Activated CD4-positive, alpha-beta T cell treated with anti-CD3 and anti-CD28 coated beads, Interleukin-2, amount 50 U/mL, for 24 hours (primary cell): ENCODE measurements around the gene ARMC5.
"Not testable (repeated sequence)": the region's sequence is repeated elsewhere in the genome, so short reads cannot be mapped to it uniquely, and the experiment has no call there.

Experiments
- DNase-seq, 2 donors: peaks; one replicate each; pipeline ENCODE4 v3.0.0-alpha.2; 2020; ENCODE audit warnings: low read depth in 1 of 2, low spot score in 1 of 2

The ARMC5 gene

DNA sequence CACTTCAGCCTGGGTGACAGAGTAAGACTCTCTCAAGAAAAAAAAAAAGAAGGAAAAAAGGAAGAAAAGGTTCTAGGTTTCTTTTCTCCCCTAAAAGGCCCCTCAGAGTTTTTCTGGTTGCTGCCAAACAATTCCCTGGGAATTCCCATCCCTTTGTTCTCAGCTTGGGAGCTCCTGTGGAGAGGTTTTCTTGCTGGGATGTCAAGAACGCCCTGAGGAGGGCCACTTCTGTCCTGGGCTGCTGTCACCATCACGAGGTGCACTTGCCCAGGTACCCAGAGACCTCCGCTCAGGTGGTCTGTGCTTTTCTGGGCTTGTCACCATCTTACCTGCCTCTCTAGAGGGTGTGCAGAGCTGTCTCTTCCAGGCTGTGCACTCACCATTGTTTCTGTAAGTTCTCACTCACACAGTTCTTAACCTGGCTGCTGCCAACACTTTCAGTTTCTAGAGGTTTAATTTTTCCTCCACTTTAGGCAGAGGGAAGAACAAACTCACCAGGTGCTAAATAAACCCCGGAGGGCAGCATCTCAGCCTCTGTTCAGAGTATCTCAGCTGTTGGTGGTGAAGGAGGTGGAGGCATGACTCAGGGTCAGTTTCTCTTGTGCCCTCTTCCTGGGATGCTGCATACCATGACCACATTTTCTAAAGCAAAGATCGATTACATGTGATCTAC is 28.8 kb upstream of the ARMC5 start:
- no peak for DNase-seq

DNA sequence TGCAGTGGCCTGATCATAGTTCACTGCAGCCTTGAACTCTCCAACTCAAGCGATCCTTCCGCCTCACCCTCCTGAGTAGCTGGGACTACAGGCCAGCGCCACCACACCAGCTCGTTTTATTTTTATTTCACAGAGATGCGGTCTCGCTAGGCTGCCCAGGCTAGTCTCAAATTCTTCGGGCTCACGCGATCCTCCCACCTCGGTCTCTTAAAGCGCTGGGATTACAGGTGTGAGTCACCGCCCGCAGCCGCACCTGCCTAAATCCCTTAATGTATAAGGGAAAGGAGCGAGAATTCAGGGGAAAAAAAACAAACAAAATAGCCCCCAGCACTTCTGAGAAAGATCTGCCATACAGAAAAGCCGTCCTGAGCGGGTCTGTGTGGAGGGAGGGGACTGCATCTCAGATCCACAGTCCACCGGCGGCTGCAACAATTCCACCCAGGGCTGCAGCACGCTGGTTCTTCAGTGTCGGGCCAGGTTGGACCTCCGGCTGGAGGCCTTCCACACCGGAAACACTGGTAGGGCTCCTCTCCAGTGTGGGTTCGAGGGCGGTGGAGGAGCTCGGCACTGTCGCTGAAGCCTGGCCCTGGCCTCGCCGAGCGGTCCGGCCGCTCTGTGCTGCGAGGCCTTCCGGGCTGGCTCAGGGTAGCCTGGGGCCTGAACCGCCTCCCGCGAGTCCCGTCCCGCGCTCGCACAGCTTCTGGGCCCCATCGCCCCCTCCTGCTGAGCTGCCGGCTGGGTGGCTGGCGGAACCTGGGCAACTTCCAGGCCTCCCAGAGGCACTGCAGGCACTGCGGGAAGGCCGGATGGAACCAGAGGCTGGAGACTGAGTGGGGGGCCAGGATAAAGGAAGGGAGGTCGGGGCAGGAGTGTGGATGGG is 23.7 kb upstream of the ARMC5 start:
- no peak for DNase-seq

- no peak for DNase-seq
These were observed 22.9 kb upstream of the ARMC5 start for GRCh38 chr16:31436221-31437045.

- DNase-seq: no peak
These were observed 20.9 kb upstream of the ARMC5 start for GRCh38 chr16:31438414-31438813.

- not testable (repeated sequence) for DNase-seq
These were observed 20.3 kb upstream of the ARMC5 start for GRCh38 chr16:31439023-31439422.

DNA sequence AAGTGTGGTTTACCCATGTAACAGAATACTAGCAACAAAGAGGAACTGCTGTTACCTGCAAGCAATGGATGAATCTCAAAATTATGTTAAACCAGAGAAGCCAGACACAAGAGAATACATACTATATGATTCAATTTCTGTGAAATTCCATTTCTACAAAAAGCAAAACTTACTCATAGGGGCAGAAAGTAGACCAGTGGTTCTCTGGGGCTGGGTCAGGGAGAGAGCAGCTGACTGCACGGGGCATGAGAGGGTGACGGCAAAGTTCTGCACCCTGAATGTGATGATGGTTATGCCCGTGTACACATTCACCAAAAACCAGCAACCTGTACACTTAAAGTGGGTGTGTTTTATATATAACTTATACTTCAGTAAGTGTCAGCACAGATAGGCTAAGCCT is 19.8 kb upstream of the ARMC5 start:
- no peak for DNase-seq

DNA sequence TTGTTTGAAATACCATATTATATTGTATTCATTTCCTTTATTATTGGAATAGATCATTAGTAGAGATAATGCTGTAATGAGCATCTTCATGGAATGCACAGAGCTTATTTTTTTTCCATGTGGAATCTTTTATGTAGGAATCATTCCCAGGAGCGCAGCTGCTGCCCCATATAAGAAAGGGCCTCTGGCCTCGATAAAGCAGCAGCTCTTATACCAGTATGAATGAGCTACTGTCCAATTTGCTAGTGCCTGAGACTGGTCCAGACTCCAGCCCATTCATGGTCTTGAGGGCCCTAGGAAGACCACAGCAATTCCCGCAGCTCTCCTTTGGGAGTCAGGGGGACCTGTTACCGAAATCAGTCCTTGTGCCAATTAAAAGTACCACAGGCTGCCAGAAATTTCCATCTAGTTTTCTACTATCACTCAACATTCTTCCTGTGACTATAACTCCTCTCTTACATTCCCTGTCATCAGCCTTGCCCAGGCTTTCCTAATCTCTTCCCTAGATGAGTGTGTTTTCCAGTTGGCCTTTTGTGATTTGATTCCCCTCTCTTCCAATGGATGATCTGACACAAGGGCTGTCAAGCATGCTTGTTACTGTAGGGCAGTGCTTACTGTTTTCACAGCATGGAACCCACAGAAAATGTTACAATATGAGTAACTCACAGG is 18.7 kb upstream of the ARMC5 start:
- DNase-seq: no peak

DNA sequence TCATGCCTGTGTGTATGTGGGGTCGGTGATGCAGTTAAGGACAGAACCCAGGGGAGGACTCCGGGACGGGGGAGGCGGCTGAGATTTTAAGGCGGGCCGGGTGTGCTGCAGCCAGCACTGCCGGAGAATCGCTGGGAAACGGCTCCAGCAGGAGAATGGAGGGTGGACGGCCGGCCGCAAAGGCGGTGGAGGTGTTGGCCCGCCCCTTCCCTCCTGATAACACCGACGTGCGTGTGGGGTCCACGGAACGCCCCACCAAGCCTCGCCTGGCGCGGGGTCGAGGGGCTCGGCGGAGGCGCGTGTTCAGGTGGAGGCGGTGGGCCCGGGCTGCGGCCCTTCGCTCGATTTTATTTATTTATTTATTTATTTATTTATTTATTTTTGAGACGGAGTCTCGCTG is 17.3 kb upstream of the ARMC5 start:
- DNase-seq: no peak

DNA sequence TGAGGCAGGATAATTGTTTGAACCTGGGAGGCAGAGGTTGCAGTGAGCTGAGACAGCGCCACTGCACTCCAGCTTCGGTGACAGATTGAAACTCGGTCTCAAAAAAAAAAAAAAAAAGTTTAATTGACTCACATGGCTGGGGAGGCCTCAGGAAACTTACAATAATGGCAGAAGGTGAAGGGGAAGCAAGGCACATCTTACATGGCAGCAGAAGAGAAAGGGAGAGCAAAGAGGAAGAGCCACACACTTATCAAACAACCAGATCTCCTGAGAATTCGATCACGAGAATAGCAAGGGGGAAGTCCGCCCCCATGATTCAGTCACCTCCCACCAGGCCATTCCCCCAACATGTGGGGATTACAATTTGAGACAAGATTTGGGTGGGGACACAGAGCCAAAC is 13.4 kb upstream of the ARMC5 start:
- not testable (repeated sequence) for DNase-seq

DNA sequence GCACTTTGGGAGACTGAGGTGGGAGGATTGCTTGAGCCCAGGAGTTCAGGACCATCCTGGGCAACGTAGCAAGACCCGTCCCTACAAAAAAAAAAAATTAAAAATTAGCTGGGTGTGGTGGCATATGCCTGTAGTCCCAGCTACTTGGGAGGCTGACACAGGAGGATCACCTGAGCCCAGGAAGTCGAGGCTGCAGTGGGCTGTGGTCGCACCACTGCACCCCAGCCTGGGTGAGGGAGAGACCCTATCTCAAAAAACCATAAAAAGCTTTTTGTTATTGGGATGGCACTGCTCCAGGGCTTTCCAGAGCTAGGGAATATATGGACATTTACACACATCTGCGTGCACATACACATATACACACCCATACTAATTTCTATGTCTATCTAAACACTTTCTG is 8.1 kb upstream of the ARMC5 start:
- DNase-seq: no peak

DNA sequence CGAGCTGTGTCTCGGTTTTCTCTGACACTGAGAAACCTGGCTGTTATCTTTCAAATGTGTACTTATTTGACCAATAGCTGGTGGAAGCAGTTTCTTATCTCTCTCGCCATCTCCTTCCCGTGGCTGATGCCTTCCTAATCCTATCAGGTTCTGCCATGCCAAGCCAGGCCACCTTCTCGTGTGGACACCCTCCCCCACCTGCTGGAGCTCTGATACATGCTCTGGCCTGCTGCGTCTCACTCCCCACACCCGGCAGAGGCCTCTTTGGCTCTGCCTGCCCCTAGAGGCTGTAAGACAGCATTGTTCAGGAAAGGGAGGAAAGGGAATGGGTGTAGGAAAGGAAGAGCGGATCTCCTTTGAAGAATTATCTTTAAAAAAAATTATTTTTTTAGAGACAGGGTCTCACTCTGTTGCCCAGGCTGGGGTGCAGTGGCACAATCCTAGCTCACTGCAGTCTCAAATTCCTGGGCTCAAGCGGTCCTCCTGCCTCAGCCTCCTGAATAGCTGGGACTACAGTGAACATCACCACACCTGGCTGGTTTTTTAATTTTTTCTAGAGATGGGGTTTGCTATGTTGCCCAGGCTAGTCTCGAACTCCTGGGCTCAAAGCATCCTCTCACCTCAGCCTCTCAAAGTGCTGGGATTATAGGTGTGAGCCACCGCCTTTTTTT is 7.5 kb upstream of the ARMC5 start:
- no peak for DNase-seq

- DNase-seq: no peak
These were observed 6.6 kb upstream of the ARMC5 start for GRCh38 chr16:31452631-31453106.

- no peak for DNase-seq
These were observed 5.8 kb upstream of the ARMC5 start for GRCh38 chr16:31453255-31454204.

GRCh38 chr16:31455601-31456314 is 3.5 kb upstream of the ARMC5 start:
- no peak for DNase-seq

- DNase-seq: no peak
These were observed 2.3 kb upstream of the ARMC5 start for GRCh38 chr16:31456988-31457360.

GRCh38 chr16:31458073-31458843 is 1.0 kb upstream of the ARMC5 start:
- peak in 1 of 2 donors; percentile 28 for DNase-seq

DNA sequence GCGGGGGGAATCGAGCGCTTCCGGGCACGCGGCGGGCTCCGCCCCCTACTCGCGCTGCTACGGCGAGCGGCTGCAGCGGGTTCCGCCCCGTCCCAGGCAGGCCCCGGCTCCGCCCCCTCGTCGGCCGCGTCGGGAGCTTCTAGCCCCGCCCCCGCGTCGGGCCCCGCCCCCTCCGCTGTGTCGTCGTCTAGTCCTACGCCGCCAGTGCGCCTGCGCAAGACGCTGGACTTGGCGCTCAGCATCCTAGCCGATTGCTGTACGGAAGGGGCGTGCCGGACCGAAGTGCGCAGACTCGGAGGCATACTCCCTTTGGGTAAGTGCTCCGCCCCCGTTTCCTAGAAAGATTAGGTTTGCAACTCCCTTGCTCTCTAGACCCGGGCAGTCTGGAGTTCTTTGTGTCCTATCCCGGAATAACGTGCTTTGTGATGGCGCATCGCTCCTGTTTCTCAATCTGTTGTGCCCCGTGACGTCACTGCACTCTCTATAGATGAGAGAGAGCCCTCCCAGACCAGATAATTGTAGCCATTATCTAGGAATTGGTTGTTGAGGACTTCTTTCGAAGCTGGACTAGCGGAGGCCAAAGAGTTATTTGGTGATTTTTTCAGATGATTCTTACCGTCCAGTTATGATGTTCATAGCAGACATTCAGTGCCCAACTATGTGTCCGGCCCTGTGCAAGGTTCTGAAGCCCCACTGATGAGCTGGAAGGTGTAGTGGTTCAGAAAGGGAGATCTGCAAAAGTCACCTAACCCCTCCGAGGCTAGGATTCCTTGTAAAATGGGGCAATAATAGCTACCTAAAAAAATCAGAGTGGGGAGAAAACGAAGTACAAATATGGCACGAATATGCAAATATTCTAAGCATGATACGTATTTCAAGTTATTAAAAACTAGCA is 633 bp downstream of the ARMC5 start:
- peak; percentile 100 for DNase-seq
